Measurements from ENCODE around the gene MDM2. TPM values are rescaled to one million over a fixed set of nuclear protein-coding genes. Genes with fewer than 3 reads are reported as not detected.
"Not testable (repeated sequence)": the region's sequence is repeated elsewhere in the genome, so short reads cannot be mapped to it uniquely, and the experiment has no call there.

MDM2 gene
- polyA plus RNA-seq, 12 donors = 19.7 to 121 (median 47.1) TPM

GRCh38 chr12:68803948-68804656, 3.9 kb upstream of the MDM2 start:
- no peak for DNase-seq

- DNase-seq = no peak
Observed at GRCh38 chr12:68804657-68805591, 3.1 kb upstream of the MDM2 start.

- DNase-seq = no peak
Observed at GRCh38 chr12:68805592-68806120, 2.3 kb upstream of the MDM2 start.

- no peak for DNase-seq
Observed at GRCh38 chr12:68806488-68807237, 1.3 kb upstream of the MDM2 start.

- not testable (repeated sequence) for DNase-seq
Observed at GRCh38 chr12:68807274-68807575, 752 bp upstream of the MDM2 start.

GRCh38 chr12:68808388-68809189, 612 bp downstream of the MDM2 start:
- peak; percentile 87 for DNase-seq

- no peak for DNase-seq
Observed at GRCh38 chr12:68809190-68810026, 1.4 kb downstream of the MDM2 start.

- not testable (repeated sequence) for DNase-seq
Observed at GRCh38 chr12:68810027-68810389, 2.0 kb downstream of the MDM2 start.

GRCh38 chr12:68811573-68811972, 3.6 kb downstream of the MDM2 start:
- not testable (repeated sequence) for DNase-seq

- no peak for DNase-seq
Observed at GRCh38 chr12:68812553-68813241, 4.7 kb downstream of the MDM2 start.

- no peak for DNase-seq
Observed at GRCh38 chr12:68813242-68813593, 5.2 kb downstream of the MDM2 start.

- no peak for DNase-seq
Observed at GRCh38 chr12:68814490-68815231, 6.7 kb downstream of the MDM2 start.

GRCh38 chr12:68815232-68815927, 7.4 kb downstream of the MDM2 start:
- DNase-seq = no peak

- no peak for DNase-seq
Observed at GRCh38 chr12:68815928-68816800, 8.2 kb downstream of the MDM2 start.

- not testable (repeated sequence) for DNase-seq
Observed at GRCh38 chr12:68819481-68819880, 11.5 kb downstream of the MDM2 start.

GRCh38 chr12:68821357-68822188, 13.6 kb downstream of the MDM2 start:
- no peak for DNase-seq

Data from muscle of arm (tissue), 12 donors.